H1 (cell line): ENCODE measurements around the gene PKNOX1. TPM values are rescaled to one million over a fixed set of nuclear protein-coding genes. Genes with fewer than 3 reads are reported as not detected.
A peak's percentile ranks its signal among the peaks of the same experiment; 100 is the strongest.
"Not testable (repeated sequence)": the region's sequence is repeated elsewhere in the genome, so short reads cannot be mapped to it uniquely, and the experiment has no call there.

Experiments
- CTCF ChIA-PET: fragments of 300-600 bp; sonication (Branson Sonifier 250); formaldehyde crosslinking; loops from one replicate; lab custom pipeline; 2021; ENCODE audit not compliant: partially characterized antibody; lab: Charles Lee
- POLR2A ChIA-PET: fragments of 300-600 bp; sonication (Branson Sonifier 250); formaldehyde crosslinking; loops from one replicate; lab custom pipeline; 2021; ENCODE audit warnings: inconsistent platforms; ENCODE audit not compliant: partially characterized antibody; lab: Charles Lee
- DNase-seq, 2 experiments: peaks; one replicate each; pipeline versions ENCODE4 v3.0.0 to v3.0.0-alpha.2; 2010 to 2022; ENCODE audit warnings: low spot score in 2 of 2, low read depth in 1 of 2, mixed read lengths in 1 of 2
- FAIRE-seq: peaks from 2 replicates; lab custom pipeline; 2011; peaks lifted over from hg19 to GRCh38; lab: Jason Lieb, UNC
- H2AFZ ChIP-seq: 2 replicates; pipeline ENCODE4 v1.8.1; 2012; ENCODE audit warnings: low read length, inconsistent platforms
- H2AK5ac ChIP-seq: 2 replicates; pipeline ENCODE4 v1.6.1; 2013; ENCODE audit warnings: low read depth, low read length
- H2BK120ac ChIP-seq: replicated peaks from 2 replicates; pipeline ENCODE3; 2013; ENCODE audit warnings: low read depth, low read length, inconsistent platforms
- H2BK12ac ChIP-seq: 2 replicates; pipeline ENCODE4 v1.6.1; 2013; ENCODE audit warnings: low read depth, low read length
- H2BK15ac ChIP-seq: 2 replicates; pipeline ENCODE4 v1.6.1; 2013; ENCODE audit warnings: low read length
- H2BK20ac ChIP-seq: 2 replicates; pipeline ENCODE4 v1.6.1; 2013; ENCODE audit warnings: low read length
- H2BK5ac ChIP-seq: 2 replicates; pipeline ENCODE4 v1.6.1; 2013; ENCODE audit warnings: low read depth, low read length
- H3K14ac ChIP-seq: 2 replicates; pipeline ENCODE4 v1.6.1; 2013; ENCODE audit warnings: inconsistent platforms; ENCODE audit not compliant: insufficient read length
- H3K18ac ChIP-seq: 2 replicates; pipeline ENCODE4 v1.6.1; 2013; ENCODE audit warnings: low read length; ENCODE audit errors: extremely low read depth
- H3K23ac ChIP-seq: 2 replicates; pipeline ENCODE4 v1.6.1; 2013; ENCODE audit warnings: inconsistent platforms; ENCODE audit not compliant: insufficient read length
- H3K23me2 ChIP-seq: 2 replicates; pipeline ENCODE4 v1.6.1; 2013; ENCODE audit warnings: low read depth, low read length
- H3K27ac ChIP-seq: 2 replicates; pipeline ENCODE4 v1.6.1; 2011; ENCODE audit warnings: low read depth, low read length, inconsistent platforms
- H3K27me3 ChIP-seq, 4 experiments: replicated peaks in 1 of 4; 1 replicate in 1 of 4; 2 replicates in 3 of 4; pipeline versions ENCODE4 v1.6.1 to v1.8.1; 2011 to 2013; ENCODE audit warnings: low read length in 3 of 4, mild to moderate bottlenecking in 3 of 4, inconsistent platforms in 2 of 4, mixed read lengths in 2 of 4, moderate library complexity in 1 of 4; ENCODE audit not compliant: control insufficient read depth in 3 of 4, insufficient read depth in 3 of 4; ENCODE audit errors: extremely low read depth in 1 of 4
- H3K36me3 ChIP-seq, 4 experiments: 2 replicates each; pipeline versions ENCODE4 v1.6.1 to v1.8.1; 2011 to 2013; ENCODE audit warnings: mild to moderate bottlenecking in 4 of 4, low read length in 3 of 4, moderate library complexity in 2 of 4, control low read depth in 1 of 4, inconsistent platforms in 1 of 4; ENCODE audit not compliant: insufficient read depth in 4 of 4, control insufficient read depth in 2 of 4
- H3K4ac ChIP-seq: replicated peaks from 2 replicates; pipeline ENCODE3; 2013; ENCODE audit warnings: low read length, low read depth, mixed read lengths, inconsistent platforms; ENCODE audit not compliant: insufficient read length
- H3K4me1 ChIP-seq, 4 experiments: replicated peaks in 1 of 4; 1 replicate in 1 of 4; 2 replicates in 3 of 4; pipeline versions ENCODE4 v1.6.1 to v1.8.1; 2011 to 2013; ENCODE audit warnings: low read length in 3 of 4, inconsistent platforms in 2 of 4, mixed read lengths in 1 of 4; ENCODE audit not compliant: insufficient read depth in 4 of 4, control insufficient read depth in 3 of 4
- H3K4me2 ChIP-seq, 2 experiments: 2 replicates each; pipeline versions ENCODE4 v1.6.1 to v1.8.1; 2011 to 2013; ENCODE audit warnings: low read depth in 2 of 2, low read length in 2 of 2, control low read depth in 1 of 2, inconsistent platforms in 1 of 2, mild to moderate bottlenecking in 1 of 2; ENCODE audit not compliant: insufficient read depth in 1 of 2
- H3K4me3 ChIP-seq, 4 experiments: fragments of 200-600, 300-600 bp in 1 of 4; sonication (generic), shearing (Covaris generic), sonication (Bioruptor Twin) in 1 of 4; 2 replicates each; pipeline versions ENCODE4 v1.5.1 to v1.8.1; 2011 to 2016; ENCODE audit warnings: low read length in 4 of 4, low read depth in 3 of 4, control low read depth in 2 of 4, inconsistent platforms in 2 of 4, mild to moderate bottlenecking in 2 of 4, mixed read lengths in 1 of 4, moderate library complexity in 1 of 4; ENCODE audit not compliant: insufficient read depth in 2 of 4; ENCODE audit errors: extremely low read depth in 1 of 4
- H3K56ac ChIP-seq: replicated peaks from 2 replicates; pipeline ENCODE3; 2013; ENCODE audit warnings: low read depth, mild to moderate bottlenecking, mixed read lengths, low read length, inconsistent platforms; ENCODE audit not compliant: insufficient read length
- H3K79me1 ChIP-seq: 2 replicates; pipeline ENCODE4 v1.6.1; 2013; ENCODE audit warnings: low read depth, low read length, control low read depth
- H3K79me2 ChIP-seq, 2 experiments: 2 replicates each; pipeline versions ENCODE4 v1.6.1 to v1.8.1; 2012 to 2013; ENCODE audit warnings: low read length in 2 of 2, mild to moderate bottlenecking in 2 of 2, inconsistent platforms in 1 of 2; ENCODE audit not compliant: insufficient read depth in 2 of 2, control insufficient read depth in 1 of 2
- H3K9ac ChIP-seq, 4 experiments: replicated peaks in 1 of 4; 1 replicate in 1 of 4; 2 replicates in 3 of 4; pipeline versions ENCODE4 v1.6.1 to v1.8.1; 2011 to 2013; ENCODE audit warnings: low read depth in 3 of 4, low read length in 3 of 4, control low read depth in 2 of 4, mild to moderate bottlenecking in 2 of 4, moderate library complexity in 2 of 4, inconsistent platforms in 1 of 4; ENCODE audit errors: extremely low read depth in 1 of 4
- H3K9me3 ChIP-seq, 2 experiments: 2 replicates each; pipeline versions ENCODE4 v1.6.1 to v1.8.1; 2012 to 2013; ENCODE audit warnings: mild to moderate bottlenecking in 2 of 2, moderate library complexity in 2 of 2, control low read depth in 1 of 2, inconsistent platforms in 1 of 2, low read depth in 1 of 2, low read length in 1 of 2, mixed read lengths in 1 of 2; ENCODE audit not compliant: insufficient read depth in 2 of 2
- H4K20me1 ChIP-seq, 2 experiments: replicated peaks in 1 of 2; 2 replicates each; pipeline versions ENCODE3 to v1.8.1; 2011 to 2013; ENCODE audit warnings: inconsistent platforms in 2 of 2, low read length in 2 of 2, mild to moderate bottlenecking in 1 of 2; ENCODE audit not compliant: insufficient read depth in 2 of 2, control insufficient read depth in 1 of 2
- H4K5ac ChIP-seq: 2 replicates; pipeline ENCODE4 v1.6.1; 2013; ENCODE audit warnings: low read length, low read depth, mixed read lengths, inconsistent platforms; ENCODE audit not compliant: insufficient read length
- H4K8ac ChIP-seq: 2 replicates; pipeline ENCODE4 v1.8.0; 2013; ENCODE audit warnings: mild to moderate bottlenecking, moderate library complexity, low read length, inconsistent platforms; ENCODE audit not compliant: insufficient read depth; ENCODE audit errors: extremely low read depth
- H4K91ac ChIP-seq: replicated peaks from 2 replicates; pipeline ENCODE3; 2013; ENCODE audit warnings: low read length, mixed read lengths, inconsistent platforms; ENCODE audit not compliant: insufficient read length
- WGBS, 2 experiments: shearing (Covaris generic) in 1 of 2; methylation state at CpG; one replicate each; pipeline versions ENCODE4 v1.1.6 to v1.1.7; 2013 to 2015; ENCODE audit warnings: low lambda C conversion rate in 2 of 2, mixed read lengths in 2 of 2, inconsistent platforms in 1 of 2, low coverage in 1 of 2, missing lambda C conversion rate in 1 of 2; ENCODE audit not compliant: insufficient replicate concordance in 2 of 2, insufficient coverage in 1 of 2, insufficient read length in 1 of 2; ENCODE audit errors: extremely low coverage in 1 of 2, missing lambda C conversion rate in 1 of 2; 5-methylcytosine and 5-hydroxymethylcytosine counted together
- polyA plus RNA-seq, 7 experiments: library from polyadenylated mRNA; depleted of rRNA in 3 of 7; stranded (reverse) in 5 of 7; unstranded in 2 of 7; fragments of >200 nt in 5 of 7; fragments of 200-250 nt in 2 of 7; gene quantifications; 1 replicate in 5 of 7; 2 replicates in 1 of 7; 4 replicates in 1 of 7; pipeline versions ENCODE4 v1.2.1 to v1.2.3, GENCODE V29; 2011 to 2013; ENCODE audit warnings: missing spikeins in 2 of 7, mixed read lengths in 2 of 7
- total RNA-seq: library from RNA; stranded (reverse); fragmentation: NEBNext Ultra II Directional; extraction: Animal tissue kit (Norgen Biotek cat#: 25700); gene quantifications from 2 replicates; pipeline ENCODE4 v1.2.1, GENCODE V29; 2021

Gene PKNOX1
- total and polyA plus RNA-seq, 2 of the 8 experiments (the other 6 are each of a cell fraction or from before 2014, with no cell fraction given): 20.4 to 31.9 TPM

- not testable (repeated sequence) for H4K5ac ChIP-seq, H3K27me3 ChIP-seq, H3K4me2 ChIP-seq, FAIRE-seq, H3K79me1 ChIP-seq, H2BK20ac ChIP-seq, H2AK5ac ChIP-seq, H4K91ac ChIP-seq, H3K56ac ChIP-seq, H3K23ac ChIP-seq, H2BK12ac ChIP-seq, H3K4me3 ChIP-seq, H3K14ac ChIP-seq, DNase-seq, H3K79me2 ChIP-seq, H3K9ac ChIP-seq, H4K8ac ChIP-seq, H3K27ac ChIP-seq, H3K4ac ChIP-seq, H2BK15ac ChIP-seq, H3K36me3 ChIP-seq, H2AFZ ChIP-seq, H3K18ac ChIP-seq, H3K4me1 ChIP-seq, H2BK120ac ChIP-seq, H4K20me1 ChIP-seq, H3K23me2 ChIP-seq
- ChIA-PET CTCF (interaction anchor here (1.1 kb wide), 1 partner anchor 77 kb away, joined by 3 read pairs; no protein-coding TSS in a partner anchor), POLR2A (interaction anchor here (0.7 to 2.9 kb wide), 6 partner anchors 11 to 75 kb away, joined by 3 to 13 read pairs (median 4); partner anchors contain the start of gene ERVH48-1)
- Histone ChIP-seq H2BK5ac (0 out of 2 replicates have a peak overlapping the region, but pooled peaks have one; percentile 16), H3K9me3 (peaks cover 19 to 24% of the 10 kb centered on the region in 2 experiments)
- 91% methylated on average over 1 of the region's 1 CpG; no CpG with 5 or more reads in 1 of the 2 experiments for WGBS, 2 experiments
Measured at GRCh38 chr21:42997983-42998382, 23.6 kb downstream of the PKNOX1 start.

GRCh38 chr21:42999152-42999551 is 24.8 kb downstream of the PKNOX1 start:
- not testable (repeated sequence) for H2AFZ ChIP-seq, H2AK5ac ChIP-seq, H3K27ac ChIP-seq, H3K23me2 ChIP-seq, H3K79me1 ChIP-seq, FAIRE-seq, H2BK20ac ChIP-seq, H2BK5ac ChIP-seq, H4K91ac ChIP-seq, H3K4me1 ChIP-seq, H4K5ac ChIP-seq, DNase-seq, H3K9ac ChIP-seq, H4K8ac ChIP-seq, H3K4ac ChIP-seq, H3K36me3 ChIP-seq, H4K20me1 ChIP-seq, H3K23ac ChIP-seq, H3K27me3 ChIP-seq, H2BK15ac ChIP-seq, H3K4me3 ChIP-seq, H2BK12ac ChIP-seq, H3K4me2 ChIP-seq, H3K14ac ChIP-seq, H3K79me2 ChIP-seq, H3K56ac ChIP-seq, H2BK120ac ChIP-seq, H3K18ac ChIP-seq
- POLR2A ChIA-PET: interaction anchor here (0.6 to 2.9 kb wide), 3 partner anchors 12 to 22 kb away, joined by 3 to 13 read pairs (median 10); no protein-coding TSS in a partner anchor
- peaks cover 19 to 24% of the 10 kb centered on the region in 2 experiments for H3K9me3 ChIP-seq
- WGBS, 2 experiments: 92% methylated on average over 2 of the region's 2 CpGs; no CpG with 5 or more reads in 1 of the 2 experiments
- CTCF ChIA-PET: interaction anchor here (1.1 kb wide), 1 partner anchor 78 kb away, joined by 3 read pairs; no protein-coding TSS in a partner anchor
